ENCODE measurements around the gene BCAR3.

Gene BCAR3

GRCh38 chr1:93694819-93695218 lies 13.2 kb upstream of the BCAR3 start:
- H3K4me2 ChIP-seq (ENCODE audit: insufficient read depth, low read length) = no peak overlapping the region
- TF ChIP-seq, protein P1, sequence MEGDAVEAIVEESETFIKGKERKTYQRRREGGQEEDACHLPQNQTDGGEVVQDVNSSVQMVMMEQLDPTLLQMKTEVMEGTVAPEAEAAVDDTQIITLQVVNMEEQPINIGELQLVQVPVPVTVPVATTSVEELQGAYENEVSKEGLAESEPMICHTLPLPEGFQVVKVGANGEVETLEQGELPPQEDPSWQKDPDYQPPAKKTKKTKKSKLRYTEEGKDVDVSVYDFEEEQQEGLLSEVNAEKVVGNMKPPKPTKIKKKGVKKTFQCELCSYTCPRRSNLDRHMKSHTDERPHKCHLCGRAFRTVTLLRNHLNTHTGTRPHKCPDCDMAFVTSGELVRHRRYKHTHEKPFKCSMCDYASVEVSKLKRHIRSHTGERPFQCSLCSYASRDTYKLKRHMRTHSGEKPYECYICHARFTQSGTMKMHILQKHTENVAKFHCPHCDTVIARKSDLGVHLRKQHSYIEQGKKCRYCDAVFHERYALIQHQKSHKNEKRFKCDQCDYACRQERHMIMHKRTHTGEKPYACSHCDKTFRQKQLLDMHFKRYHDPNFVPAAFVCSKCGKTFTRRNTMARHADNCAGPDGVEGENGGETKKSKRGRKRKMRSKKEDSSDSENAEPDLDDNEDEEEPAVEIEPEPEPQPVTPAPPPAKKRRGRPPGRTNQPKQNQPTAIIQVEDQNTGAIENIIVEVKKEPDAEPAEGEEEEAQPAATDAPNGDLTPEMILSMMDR (IDR thresholded peaks at IDR 0.05; ENCODE audit: borderline replicate concordance, extremely low read depth, low read length, poor library complexity, severe bottlenecking) = no peak
- no peak for TF ChIP-seq EZH2 (IDR thresholded peaks at IDR 0.05; ENCODE audit: borderline replicate concordance, low read depth, low read length, severe bottlenecking)
- H3K79me2 ChIP-seq (ENCODE audit: insufficient read depth, low read length) = no peaks in the 10 kb centered on the region
- DNase-seq (no peak), ATAC-seq (ENCODE audit: insufficient read depth, low read depth) (no peak)
- no peaks in the 10 kb centered on the region for H3K27me3 ChIP-seq (ENCODE audit: insufficient read depth, low read length, poor library complexity)
- no peaks in the 10 kb centered on the region for H3K4me1 ChIP-seq (ENCODE audit: insufficient read depth, low read length)
- no peak overlapping the region for H2AFZ ChIP-seq (ENCODE audit: low read depth, low read length)
- H3K36me3 ChIP-seq (ENCODE audit: insufficient read depth, low read length) = no peaks in the 10 kb centered on the region
- no peak overlapping the region for H3K9ac ChIP-seq (ENCODE audit: low read depth, low read length)
- H3K9me3 ChIP-seq (ENCODE audit: insufficient read depth, low read length, severe bottlenecking) = no peaks in the 10 kb centered on the region
- no peaks in the 10 kb centered on the region for H4K20me1 ChIP-seq (ENCODE audit: insufficient read depth, low read length)
- H3K27ac ChIP-seq (ENCODE audit: low read length) = no peak overlapping the region
- H3K4me3 ChIP-seq (ENCODE audit: low read depth in 1 of 2, low read length in 2 of 2) = no peak overlapping the region

GRCh38 chr1:93694039-93694438 lies 12.4 kb upstream of the BCAR3 start:
- DNase-seq (no peak), ATAC-seq (ENCODE audit: insufficient read depth, low read depth) (no peak)
- Histone ChIP-seq H4K20me1 (ENCODE audit: insufficient read depth, low read length) (no peaks in the 10 kb centered on the region), H3K27me3 (ENCODE audit: insufficient read depth, low read length, poor library complexity) (no peaks in the 10 kb centered on the region), H3K79me2 (ENCODE audit: insufficient read depth, low read length) (no peaks in the 10 kb centered on the region), H3K4me3 (ENCODE audit: low read depth in 1 of 2, low read length in 2 of 2) (no peak overlapping the region), H3K36me3 (ENCODE audit: insufficient read depth, low read length) (no peaks in the 10 kb centered on the region), H3K9ac (ENCODE audit: low read depth, low read length) (no peak overlapping the region), H3K27ac (ENCODE audit: low read length) (no peak overlapping the region), H3K4me2 (ENCODE audit: insufficient read depth, low read length) (no peak overlapping the region), H2AFZ (ENCODE audit: low read depth, low read length) (no peak overlapping the region), H3K9me3 (ENCODE audit: insufficient read depth, low read length, severe bottlenecking) (no peaks in the 10 kb centered on the region), H3K4me1 (ENCODE audit: insufficient read depth, low read length) (no peaks in the 10 kb centered on the region)
- no peak for TF ChIP-seq EZH2 (IDR thresholded peaks at IDR 0.05; ENCODE audit: borderline replicate concordance, low read depth, low read length, severe bottlenecking)
- TF ChIP-seq, protein P1 (IDR thresholded peaks at IDR 0.05; ENCODE audit: borderline replicate concordance, extremely low read depth, low read length, poor library complexity, severe bottlenecking) = no peak

DNA sequence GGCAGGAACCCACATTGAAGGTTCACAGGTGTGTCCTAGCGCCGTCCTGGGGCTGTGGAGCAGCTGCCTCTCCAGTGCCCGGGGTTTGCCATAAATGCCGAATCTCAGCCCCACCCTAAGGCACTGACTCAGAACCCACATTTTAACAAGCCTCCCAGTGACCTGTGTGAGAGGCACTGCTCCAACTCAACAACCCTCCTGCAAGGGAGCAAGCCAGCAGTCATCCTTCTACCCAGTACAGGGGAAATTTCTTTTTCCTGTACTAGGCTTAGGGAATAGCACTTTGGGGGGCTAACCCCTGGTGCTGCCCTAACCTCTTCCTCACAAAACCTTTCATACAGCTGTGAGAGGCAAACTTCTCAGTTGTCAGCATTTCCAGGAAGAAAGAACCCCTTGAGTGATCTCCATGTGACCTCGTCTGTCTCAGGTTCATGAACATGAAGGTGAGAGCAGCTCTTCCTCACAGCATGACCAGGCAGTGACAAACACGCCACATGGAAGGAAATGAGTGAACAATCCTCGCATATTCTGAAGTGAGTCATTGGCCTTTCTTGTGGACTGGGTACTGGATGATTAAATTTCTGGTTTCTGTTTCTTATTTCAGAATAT lies 11.4 kb upstream of the BCAR3 start:
- ATAC-seq (ENCODE audit: insufficient read depth, low read depth) = no peak
- Histone ChIP-seq H3K36me3 (ENCODE audit: insufficient read depth, low read length) (no peaks in the 10 kb centered on the region), H3K4me2 (ENCODE audit: insufficient read depth, low read length) (no peak overlapping the region), H4K20me1 (ENCODE audit: insufficient read depth, low read length) (no peaks in the 10 kb centered on the region), H3K27ac (ENCODE audit: low read length) (no peak overlapping the region), H2AFZ (ENCODE audit: low read depth, low read length) (no peak overlapping the region), H3K4me3 (ENCODE audit: low read depth in 1 of 2, low read length in 2 of 2) (no peak overlapping the region), H3K4me1 (ENCODE audit: insufficient read depth, low read length) (no peaks in the 10 kb centered on the region), H3K79me2 (ENCODE audit: insufficient read depth, low read length) (no peaks in the 10 kb centered on the region), H3K9ac (ENCODE audit: low read depth, low read length) (no peak overlapping the region), H3K9me3 (ENCODE audit: insufficient read depth, low read length, severe bottlenecking) (no peaks in the 10 kb centered on the region), H3K27me3 (ENCODE audit: insufficient read depth, low read length, poor library complexity) (no peaks in the 10 kb centered on the region)
- TF ChIP-seq, protein P1 (IDR thresholded peaks at IDR 0.05; ENCODE audit: borderline replicate concordance, extremely low read depth, low read length, poor library complexity, severe bottlenecking) = no peak
- TF ChIP-seq EZH2 (IDR thresholded peaks at IDR 0.05; ENCODE audit: borderline replicate concordance, low read depth, low read length, severe bottlenecking) = no peak
- DNase-seq = no peak
